GM19193 (cell line): ENCODE data around the gene SMCHD1.

ENCODE experiments used
- POLR2A ChIP-seq: IDR thresholded peaks from 4 replicates; pipeline ENCODE4 v1.6.1; 2011; ENCODE audit not compliant: insufficient read depth, insufficient read length; ENCODE audit errors: extremely low read depth

Gene SMCHD1

DNA sequence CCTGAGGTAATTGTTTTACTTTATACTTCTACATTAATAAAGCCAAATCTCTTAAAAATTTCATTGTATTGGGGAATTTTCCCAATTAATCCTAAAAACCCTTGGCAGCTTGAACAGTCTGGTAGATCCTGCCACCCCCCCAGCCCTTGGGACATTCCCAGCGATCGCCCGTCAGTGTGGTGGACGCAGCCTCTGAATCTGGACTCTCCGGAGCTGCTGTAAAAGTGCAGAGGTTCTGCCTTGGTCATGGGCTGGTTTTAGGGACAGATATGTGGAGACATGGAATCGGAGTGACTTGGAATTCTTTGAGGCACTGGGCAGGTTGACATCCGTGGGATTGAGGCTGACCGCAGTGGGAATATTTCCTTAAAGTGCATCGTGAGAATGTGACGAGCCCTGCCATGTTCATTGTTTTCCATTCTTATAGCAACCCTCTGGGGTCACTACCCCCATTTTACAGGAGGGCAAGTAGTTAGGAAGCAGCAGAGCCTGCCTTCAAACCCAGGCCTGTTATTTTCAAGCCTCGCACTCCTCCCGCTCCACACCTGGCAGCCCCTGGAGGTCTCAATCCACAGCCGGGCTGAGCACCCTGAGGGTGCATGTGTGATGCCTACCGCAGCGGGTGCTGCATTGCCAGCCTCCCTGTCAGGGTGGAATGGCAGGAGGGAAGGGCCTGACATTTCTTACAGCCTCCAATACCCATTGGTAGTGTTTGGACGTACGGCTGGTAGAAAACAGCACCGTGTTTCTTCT is 197.8 kb downstream of the SMCHD1 start:
- no peak for TF ChIP-seq POLR2A

DNA sequence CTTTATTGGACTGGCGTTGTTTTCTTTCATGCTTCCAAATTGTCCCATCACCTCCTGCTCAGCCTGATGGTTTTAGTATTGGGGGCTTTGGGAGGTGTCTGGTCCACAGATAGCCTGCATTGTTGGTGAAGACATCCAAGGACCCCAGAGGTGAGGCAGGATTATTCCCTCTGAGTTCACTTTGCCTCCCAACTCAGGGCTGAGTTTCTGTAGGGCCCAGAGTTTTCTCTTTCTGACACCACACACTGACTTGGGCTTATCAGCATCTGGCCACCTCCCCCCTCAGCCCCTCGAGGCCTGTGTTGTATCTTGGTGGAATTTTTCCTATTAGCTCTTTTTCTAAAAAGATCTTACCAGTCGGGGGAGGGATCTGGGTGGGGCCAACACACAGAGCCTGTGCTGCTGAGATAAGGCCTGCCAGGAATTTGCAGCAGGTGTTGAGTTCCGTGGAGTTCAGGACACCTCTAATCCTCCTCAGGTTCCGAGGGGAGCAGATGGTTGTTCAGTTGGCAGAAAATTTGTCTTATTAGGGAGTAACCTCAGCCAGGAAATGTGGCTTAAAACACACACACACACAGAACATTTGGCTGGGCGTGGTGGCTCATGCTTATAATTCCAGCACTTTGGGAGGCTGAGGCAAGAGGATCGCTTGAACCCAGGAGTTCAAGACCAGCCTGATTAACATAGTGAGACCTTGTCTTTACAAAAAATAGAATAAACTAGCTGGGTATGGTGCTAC is 198.6 kb downstream of the SMCHD1 start:
- TF ChIP-seq POLR2A, result no peak
